GM12872 (cell line): Measurements from ENCODE around the gene BMP7.

ENCODE experiments used
- TF ChIP-seq, protein P1 (sequence below): IDR thresholded peaks from 3 replicates; pipeline ENCODE4 v1.5.1; 2011; ENCODE audit warnings: low read depth, mild to moderate bottlenecking, low read length, moderate library complexity; ENCODE audit not compliant: insufficient read depth

Gene BMP7

DNA sequence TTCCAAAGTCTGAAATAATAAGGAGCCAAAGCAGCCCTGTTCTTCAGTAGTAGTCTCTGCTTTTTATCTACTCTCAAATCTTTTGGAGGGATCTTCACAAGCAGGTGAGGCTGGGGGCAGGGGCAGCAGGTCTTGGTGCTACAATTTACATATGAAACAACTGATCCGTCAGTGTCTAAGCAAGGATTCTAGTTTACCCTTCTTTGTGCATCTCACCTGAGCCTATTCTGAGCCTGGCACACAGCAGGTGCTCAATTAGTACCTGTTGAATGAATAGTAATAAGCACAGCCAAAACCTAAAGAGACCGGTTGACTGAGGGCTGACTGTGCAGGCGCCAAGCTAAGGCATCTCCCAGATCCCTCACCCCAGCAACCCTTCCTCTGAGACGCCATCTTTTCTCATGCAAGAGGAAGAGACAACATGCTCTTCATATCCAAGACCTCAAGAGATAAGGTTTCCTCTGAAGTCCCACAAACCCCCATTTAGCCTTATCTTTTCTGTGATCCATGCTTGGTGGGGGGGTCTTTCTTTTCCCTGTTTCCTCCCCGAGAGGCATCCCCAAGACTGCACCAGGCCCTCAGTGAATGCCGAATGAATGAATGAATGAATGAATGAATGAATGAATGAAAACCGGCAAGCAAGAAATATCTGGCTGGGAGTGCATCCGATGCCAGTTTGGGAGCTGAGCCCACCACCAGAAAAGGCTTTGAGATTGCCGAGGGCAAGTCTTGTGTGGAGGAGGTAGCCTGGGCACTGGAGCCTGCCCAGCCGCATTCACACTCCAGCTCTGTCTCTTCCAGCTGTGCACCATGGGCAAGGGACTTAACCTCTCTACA is 2.9 kb upstream of the BMP7 start:
- TF ChIP-seq, protein P1, sequence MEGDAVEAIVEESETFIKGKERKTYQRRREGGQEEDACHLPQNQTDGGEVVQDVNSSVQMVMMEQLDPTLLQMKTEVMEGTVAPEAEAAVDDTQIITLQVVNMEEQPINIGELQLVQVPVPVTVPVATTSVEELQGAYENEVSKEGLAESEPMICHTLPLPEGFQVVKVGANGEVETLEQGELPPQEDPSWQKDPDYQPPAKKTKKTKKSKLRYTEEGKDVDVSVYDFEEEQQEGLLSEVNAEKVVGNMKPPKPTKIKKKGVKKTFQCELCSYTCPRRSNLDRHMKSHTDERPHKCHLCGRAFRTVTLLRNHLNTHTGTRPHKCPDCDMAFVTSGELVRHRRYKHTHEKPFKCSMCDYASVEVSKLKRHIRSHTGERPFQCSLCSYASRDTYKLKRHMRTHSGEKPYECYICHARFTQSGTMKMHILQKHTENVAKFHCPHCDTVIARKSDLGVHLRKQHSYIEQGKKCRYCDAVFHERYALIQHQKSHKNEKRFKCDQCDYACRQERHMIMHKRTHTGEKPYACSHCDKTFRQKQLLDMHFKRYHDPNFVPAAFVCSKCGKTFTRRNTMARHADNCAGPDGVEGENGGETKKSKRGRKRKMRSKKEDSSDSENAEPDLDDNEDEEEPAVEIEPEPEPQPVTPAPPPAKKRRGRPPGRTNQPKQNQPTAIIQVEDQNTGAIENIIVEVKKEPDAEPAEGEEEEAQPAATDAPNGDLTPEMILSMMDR: no peak

DNA sequence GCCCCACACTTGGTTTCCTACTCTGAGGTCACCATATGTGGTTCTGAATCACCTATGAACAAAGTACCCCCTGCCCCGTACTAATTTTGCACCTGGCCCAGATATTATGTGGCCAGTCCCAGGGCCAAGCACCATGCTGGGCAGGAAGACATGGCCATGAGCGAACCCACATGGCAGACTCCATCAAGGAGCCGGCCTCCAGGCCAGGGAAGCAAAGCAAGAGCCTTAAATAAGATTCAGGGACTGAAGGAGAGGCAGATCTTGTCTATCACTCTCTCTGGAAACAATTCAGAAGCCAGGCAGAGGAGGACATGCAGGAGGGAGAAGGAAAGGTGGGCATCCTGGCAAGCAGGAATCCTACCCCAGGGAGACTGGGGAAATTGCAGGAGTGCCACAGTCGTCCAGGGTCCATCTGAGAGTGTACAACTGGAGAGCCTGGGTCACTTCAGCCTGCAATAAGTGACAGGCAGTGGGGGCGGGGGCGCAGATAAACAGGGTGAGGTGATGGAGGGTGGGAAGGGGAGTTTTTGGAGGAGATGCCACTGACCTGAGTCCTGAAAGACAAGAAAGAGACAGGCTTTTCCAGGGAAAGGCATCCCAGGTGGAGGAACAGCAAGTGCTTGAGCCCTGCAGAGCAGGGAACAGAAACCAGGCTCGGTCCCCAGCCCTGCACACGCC is 2.1 kb upstream of the BMP7 start:
- TF ChIP-seq, protein P1: no peak

DNA sequence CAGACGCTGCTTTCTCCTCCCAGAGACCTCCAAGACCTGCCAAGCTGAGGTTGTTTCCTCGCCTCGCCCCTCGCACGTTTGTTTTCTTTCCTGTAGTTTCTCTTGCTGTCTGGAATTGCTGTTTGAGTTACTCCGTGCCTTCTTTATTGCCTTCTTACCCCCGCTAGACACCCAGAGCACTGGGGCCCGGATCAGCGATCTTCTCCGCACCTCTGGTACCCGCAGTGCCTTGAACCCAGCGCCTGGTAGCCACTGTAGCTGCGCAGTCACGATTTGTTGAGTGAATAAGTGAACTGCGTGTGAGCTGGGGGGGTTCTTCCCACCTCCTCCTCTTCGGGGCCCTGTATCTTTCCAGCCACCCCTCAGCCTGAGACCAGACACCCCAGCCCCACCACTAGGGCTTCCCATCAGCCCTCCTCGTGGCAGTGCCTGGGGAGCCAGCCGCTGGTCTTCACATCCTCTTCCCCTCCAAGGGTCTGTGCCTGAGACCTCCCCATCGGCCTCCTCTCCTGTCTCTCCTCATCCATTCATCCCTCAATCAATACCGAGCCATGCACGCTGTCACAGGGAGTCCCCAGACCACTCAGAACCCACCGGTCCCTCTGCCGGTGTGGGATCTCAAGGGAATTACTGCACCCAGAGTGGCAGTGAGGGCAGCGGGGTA is 849 bp upstream of the BMP7 start:
- TF ChIP-seq, protein P1: no peak

DNA sequence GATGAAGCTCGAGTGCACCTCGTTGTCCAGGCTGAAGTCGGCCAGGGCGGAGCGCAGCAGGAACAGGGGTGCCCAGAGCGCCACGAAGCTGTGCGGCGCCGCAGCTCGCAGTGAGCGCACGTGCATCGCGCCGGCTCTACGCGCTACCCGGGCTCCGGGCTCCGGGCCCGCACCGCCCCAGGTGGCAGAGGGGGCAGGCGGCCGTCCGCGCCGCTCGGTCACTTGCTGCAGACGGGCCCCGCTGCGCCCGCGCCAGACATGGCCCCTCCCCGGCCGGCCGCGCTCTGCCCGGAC is 497 bp downstream of the BMP7 start:
- TF ChIP-seq, protein P1: no peak

DNA sequence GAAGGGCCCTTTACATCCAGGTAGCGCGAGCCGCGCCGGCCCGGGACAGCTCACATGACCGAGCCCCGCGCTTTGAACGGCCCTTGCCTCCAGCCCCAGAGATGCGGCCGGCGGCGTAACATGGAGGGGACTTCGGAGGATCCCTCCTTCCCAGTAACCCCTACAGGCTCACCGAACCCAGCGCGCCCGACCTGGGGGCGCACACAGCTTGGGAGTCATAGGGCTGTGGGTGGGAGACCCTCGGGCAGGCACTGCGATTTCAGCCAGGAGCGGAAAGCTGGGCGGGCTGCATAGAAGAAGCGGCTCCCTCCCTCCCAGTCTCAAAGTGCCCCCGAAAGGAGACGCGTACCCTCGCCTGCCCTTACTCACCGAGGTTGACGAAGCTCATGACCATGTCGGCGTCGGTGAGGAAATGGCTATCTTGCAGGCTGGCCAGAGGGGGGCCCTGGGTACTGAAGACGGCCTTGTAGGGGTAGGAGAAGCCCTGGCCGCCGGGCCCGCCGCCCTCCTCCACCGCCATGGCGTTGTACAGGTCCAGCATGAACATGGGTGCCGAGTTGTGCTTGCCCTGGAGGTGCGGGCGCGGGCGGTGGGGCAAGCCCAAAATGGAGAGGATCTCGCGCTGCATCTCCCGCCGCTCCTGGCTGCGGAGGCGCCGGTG is 975 bp downstream of the BMP7 start:
- TF ChIP-seq, protein P1: no peak

DNA sequence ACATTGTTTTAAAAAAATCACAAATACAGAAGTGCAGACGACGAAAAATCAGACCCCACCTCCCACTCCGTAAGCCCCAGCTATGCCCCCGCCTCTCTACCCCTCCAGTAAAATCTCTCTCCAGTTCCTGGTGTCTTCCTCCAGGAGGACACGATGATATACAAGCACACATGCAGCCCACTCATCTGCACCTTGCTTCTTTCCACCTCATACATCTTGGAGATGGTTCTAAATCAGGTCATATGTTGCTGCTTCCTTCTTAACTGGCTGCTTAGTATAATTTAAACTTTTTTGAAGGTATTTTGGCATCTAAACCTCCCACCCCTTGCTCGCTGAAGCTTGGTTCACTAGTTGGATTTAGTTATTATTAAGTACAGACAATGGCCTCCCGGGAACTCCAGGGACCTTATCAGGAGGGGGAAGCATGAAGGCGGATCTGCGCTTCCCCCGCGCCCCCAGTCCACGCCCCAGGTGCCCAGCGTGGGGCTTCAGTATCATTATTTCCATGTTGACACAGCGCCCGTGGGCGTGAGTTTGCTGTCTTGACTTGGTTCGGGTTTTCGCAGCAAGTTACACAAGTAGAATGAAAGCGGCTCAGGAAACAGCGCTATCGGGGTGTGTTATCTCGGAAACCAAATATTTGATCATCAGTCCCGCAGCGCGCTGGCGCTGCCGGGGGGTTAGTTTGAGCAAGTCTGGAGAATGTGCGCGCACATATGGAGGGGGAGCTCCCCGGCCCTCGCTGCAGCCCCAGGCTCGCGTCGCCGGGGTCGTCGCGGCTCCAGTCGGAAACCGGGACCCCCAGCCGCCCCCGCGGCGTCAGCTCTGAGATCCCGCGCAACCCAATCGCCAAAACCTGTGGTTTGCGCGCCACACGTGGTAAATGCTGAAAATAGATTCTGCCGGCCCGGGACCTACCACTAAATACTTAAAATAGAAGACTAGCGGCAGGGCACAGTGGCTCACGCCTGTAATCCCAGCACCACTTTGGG is 2.3 kb downstream of the BMP7 start:
- TF ChIP-seq, protein P1: no peak
